Measurements from ENCODE around the gene CPSF4L. TPM values are rescaled to one million over a fixed set of nuclear protein-coding genes. Genes with fewer than 3 reads are reported as not detected.

The CPSF4L gene
- total and polyA plus RNA-seq, 2 of the 13 experiments (the other 11 are each of a cell fraction or from before 2014, with no cell fraction given), result 0.73 to 1.6 TPM

GRCh38 chr17:73309727-73310596, 48.3 kb upstream of the CPSF4L start (continued):
- peak; percentile 15; the same call in 1 of the 2 replicates for TF ChIP-seq ZNF782 (CRISPR knock-in tag; IDR thresholded peaks at IDR 0.05; ENCODE audit: borderline replicate concordance)
- TF ChIP-seq XRCC5 (optimal IDR thresholded peaks at IDR 0.05; ENCODE audit: low read length), result peak; percentile 46
- 0 out of 2 replicates have a peak, but pooled peaks have one; percentile 6 for TF ChIP-seq KAT8 (CRISPR knock-in tag; IDR thresholded peaks at IDR 0.05)
- no peak for TF ChIP-seq ZNF234 (CRISPR knock-in tag; conservative IDR thresholded peaks at IDR 0.05)
- TF ChIP-seq ZNF34 (CRISPR knock-in tag; IDR thresholded peaks at IDR 0.05; ENCODE audit: borderline replicate concordance), result no peak
- TF ChIP-seq SNAI1 (CRISPR knock-in tag; IDR thresholded peaks at IDR 0.05; ENCODE audit: borderline replicate concordance), result peak; percentile 63; the same call in 1 of the 2 replicates
- no peak for TF ChIP-seq MIER2 (CRISPR knock-in tag; IDR thresholded peaks at IDR 0.05)
- no peak for TF ChIP-seq RFXAP (CRISPR knock-in tag; IDR thresholded peaks at IDR 0.05; ENCODE audit: borderline replicate concordance)
- no peak for TF ChIP-seq CBX1 (IDR thresholded peaks at IDR 0.05; ENCODE audit: low read depth)
- no peak for TF ChIP-seq ZNF264 (CRISPR knock-in tag; IDR thresholded peaks at IDR 0.05)
- no peak for TF ChIP-seq ZNF224 (CRISPR knock-in tag; IDR thresholded peaks at IDR 0.05)
- TF ChIP-seq ZNF558 (CRISPR knock-in tag; IDR thresholded peaks at IDR 0.05; ENCODE audit: borderline replicate concordance), result 0 out of 2 replicates have a peak, but pooled peaks have one; percentile 6
- TF ChIP-seq HNRNPH1 (optimal IDR thresholded peaks at IDR 0.05; ENCODE audit: low read depth, low read length), result no peak
- no peak for TF ChIP-seq ZBTB34 (CRISPR knock-in tag; IDR thresholded peaks at IDR 0.05)
- peak; percentile 27; the same call in 1 of the 2 replicates for TF ChIP-seq TRAFD1 (CRISPR knock-in tag; IDR thresholded peaks at IDR 0.05; ENCODE audit: borderline replicate concordance)
- peak; percentile 3; the same call in 1 of the 2 replicates for TF ChIP-seq ZNF280B (CRISPR knock-in tag; IDR thresholded peaks at IDR 0.05; ENCODE audit: borderline replicate concordance)
- no peak for TF ChIP-seq ZNF33A (CRISPR knock-in tag; IDR thresholded peaks at IDR 0.05; ENCODE audit: borderline replicate concordance)
- no peak for TF ChIP-seq TSC22D2 (CRISPR knock-in tag; IDR thresholded peaks at IDR 0.05; ENCODE audit: borderline replicate concordance)
- TF ChIP-seq SNAPC5 (CRISPR knock-in tag; IDR thresholded peaks at IDR 0.05; ENCODE audit: borderline replicate concordance), result peak; percentile 70; the same call in 1 of the 2 replicates
- peak; percentile 73; the same call in 1 of the 2 replicates for TF ChIP-seq RARG (CRISPR knock-in tag; IDR thresholded peaks at IDR 0.05; ENCODE audit: low read depth)
- TF ChIP-seq SKIL (CRISPR knock-in tag; IDR thresholded peaks at IDR 0.05; ENCODE audit: borderline replicate concordance), result no peak
- no peak for TF ChIP-seq ZNF839 (CRISPR knock-in tag; IDR thresholded peaks at IDR 0.05; ENCODE audit: borderline replicate concordance)

Measured in HepG2 (cell line).